ENCODE measurements around the gene SULT2B1.
"Not testable (repeated sequence)": the region's sequence is repeated elsewhere in the genome, so short reads cannot be mapped to it uniquely, and the experiment has no call there.

SULT2B1 gene

DNA sequence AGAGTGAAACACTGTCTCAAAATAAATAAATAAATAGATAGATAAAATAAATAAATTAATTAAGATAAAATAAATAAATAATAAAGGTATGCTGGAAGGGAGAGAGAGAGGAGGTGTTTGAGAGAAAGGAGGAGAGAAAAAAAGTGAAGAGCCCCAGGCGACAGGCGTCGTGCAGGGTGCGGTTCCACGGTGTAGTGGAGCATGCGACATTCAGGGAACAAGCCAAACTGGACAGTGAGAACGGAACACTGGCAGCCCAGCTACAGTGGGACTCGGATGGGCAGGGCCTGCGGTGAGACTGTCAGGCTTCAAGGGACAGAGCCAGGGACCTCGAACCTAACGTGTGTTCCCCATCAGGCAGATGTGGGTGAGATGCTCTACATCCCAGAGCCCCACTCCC, 9.4 kb downstream of the SULT2B1 start:
- DNase-seq = no peak

DNA sequence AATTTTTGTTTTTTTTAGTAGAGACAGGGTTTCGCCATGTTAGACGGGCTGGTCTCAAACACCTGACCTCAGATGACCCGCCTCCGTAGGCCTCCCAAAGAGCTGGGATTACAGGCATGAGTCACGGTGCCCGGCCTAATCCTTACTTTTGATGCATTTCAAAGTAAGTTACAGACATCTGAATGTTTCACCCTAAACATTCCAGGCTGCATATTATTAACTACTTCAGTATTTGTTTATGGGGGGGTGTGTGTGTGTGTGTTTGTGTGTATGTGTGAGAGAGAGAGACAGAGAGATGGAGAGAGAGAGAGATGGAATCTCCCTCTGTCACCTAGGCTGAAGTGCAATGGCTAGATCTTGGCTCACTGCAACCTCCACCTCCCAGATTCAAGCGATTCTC, 13.1 kb downstream of the SULT2B1 start:
- no peak for DNase-seq

DNA sequence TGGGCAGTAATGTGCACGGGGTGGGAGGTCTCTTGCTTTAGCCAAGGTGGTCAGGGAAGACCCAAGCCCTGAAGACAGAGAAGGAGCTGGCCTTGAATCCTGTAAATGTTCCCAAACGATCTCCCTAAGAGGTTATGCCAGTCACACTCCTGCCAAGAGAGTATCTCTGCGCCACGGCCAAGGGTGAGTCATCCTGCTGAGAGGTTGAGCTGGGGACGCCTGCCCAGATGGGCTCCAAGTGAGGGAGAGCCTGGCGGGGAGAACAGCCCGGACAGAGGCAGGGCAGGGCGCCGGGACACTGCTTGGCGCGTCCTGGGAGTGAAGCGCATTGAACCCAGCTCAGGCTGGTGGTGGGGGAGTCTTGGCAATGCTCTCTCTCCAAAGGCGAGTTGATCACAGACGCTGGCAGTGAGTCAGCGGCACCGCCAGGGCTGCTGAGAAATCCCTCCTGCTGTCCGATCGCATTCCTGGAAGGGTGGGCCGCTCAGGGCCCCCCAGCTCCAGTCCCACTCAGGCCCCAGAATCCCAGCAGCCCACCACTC, 16.4 kb downstream of the SULT2B1 start:
- peak; percentile 82 for DNase-seq

DNA sequence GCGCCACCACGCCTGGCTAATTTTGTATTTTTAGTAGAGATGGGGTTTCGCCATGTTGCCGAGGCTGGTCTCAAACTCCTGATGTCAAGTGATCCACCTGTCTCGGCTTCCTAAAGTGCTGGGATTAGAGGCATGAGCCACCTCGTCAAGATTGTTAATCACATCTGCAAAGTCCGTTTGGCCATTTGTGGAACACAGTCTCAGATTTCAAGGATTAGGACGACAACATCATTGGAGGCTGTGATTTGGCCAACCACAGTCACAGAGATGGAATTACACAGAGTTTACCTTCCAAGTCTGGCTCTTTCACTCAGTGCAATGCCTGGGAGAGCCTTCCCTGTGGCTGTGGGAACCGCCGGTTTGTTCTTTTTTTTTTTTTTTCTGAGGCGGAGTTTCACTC, 17.8 kb downstream of the SULT2B1 start:
- DNase-seq = peak; percentile 23

DNA sequence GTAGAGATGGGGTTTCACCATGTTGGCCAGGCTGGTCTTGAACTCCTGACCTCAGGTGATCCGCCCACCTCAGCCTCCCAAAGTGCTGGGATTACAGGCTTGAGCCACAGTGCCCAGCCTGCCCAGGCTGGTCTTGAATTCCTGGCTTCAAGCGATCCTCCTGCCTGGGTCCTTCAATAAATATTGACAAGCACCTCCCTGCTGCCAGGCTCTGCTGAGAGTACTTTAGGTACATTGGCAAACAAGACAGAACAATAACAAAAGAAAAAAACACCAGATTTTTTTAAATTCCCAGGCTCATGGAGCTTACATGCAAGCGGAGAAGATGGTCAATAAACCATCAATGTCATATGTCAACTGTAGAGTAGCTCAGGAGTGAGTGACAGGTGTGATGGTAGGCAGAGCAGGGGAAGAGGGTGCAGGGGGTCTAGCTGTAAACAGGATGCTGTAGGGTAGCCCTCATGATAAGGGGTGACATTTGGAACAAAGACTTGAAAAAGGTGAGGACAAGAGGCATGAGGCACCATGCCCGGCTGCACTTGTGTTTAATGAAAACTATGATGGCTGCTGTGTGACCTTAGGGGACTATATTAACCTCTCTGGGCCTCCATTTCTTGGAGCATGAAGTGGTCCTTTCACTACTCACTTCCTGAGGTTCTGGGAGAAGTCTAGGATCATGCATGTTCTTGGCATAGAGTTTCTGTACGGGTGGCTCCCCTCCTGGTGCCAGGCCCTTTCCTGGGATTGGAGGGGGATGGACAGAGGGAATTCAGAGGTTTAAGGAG, 19.6 kb downstream of the SULT2B1 start:
- peak; percentile 90 for DNase-seq

DNA sequence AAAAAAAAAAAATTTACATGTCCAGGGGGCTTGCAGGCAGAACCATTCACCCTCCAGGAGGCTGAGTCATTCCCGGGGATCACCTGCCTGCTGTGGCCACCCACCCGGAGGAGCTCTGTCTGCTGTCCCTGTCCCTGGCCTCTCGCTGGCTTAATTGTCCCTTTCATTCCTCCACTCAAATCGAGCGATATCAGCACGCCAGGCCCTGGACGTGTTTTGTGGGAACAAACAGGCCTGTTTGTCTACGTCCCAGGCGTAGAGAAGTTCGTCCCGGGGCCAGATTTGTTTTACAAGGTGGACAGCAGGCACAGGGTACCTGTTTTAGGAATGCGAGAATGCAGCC, 21.2 kb downstream of the SULT2B1 start:
- no peak for DNase-seq

DNA sequence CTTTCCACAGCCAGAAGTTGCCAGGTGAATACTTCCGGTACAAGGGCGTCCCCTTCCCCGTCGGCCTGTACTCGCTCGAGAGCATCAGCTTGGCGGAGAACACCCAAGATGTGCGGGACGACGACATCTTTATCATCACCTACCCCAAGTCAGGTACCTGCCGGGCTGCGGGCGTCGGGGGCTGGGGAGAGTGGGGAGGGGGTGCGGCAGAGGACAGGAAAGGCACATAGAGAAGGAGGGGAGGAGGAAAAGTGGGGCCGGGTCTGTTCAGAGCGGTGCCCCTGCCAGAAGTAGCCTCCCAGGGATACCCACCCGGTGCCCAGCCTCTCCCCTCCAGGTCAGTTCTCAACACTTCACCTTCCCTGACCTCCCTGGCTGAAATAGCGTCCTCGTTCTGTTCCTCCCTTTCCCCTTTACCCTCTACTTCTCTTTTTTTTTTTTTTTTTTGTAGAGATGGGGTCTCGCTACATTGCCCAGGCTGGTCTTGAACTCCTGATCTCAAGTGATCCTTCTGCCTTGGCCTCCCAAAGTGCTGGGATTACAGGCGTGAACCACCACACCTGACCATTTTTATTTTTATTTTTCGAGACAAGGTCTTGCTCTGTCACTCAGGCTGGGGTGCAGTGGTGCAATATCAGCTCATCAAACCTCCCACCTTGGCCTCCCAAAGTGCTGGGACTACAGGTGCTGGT, 24.1 kb downstream of the SULT2B1 start:
- DNase-seq = no peak

DNA sequence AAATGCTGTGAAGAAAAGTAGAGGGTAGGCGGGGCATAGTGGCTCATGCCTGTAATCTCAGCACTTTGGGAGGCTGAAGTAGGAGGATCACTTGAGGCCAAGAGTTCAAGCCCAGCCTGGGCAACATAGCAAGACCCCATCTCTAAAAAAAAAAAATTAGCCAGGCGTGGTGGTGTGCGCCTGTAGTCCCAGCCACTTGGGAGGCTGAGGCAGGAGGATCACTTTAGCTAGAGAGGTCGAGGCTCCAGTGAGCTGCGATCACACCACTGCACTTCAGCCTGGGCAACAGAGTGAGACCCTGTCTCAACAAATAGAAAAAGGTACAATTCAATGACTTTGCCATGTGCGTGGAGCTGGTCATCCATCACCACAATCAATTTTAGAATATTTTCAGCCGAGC, 25.9 kb downstream of the SULT2B1 start:
- not testable (repeated sequence) for DNase-seq

DNA sequence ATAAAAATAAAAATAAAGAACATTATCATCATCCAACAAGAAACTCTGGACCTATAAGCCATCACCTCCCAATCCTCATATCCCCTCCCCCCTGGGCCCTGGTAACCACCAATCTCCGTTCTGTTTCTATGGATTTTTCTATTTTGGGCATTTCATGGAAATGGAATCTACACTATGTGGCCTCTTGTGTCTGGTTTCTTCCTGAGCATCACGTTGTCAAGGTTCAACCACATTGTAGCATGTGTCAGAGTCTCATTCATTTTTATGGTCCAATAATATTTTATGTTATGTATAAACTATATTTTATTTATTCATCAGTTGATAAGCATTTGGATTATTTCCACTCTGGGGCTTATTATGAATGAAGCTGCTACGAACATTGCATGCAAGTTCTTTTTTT, 26.9 kb downstream of the SULT2B1 start:
- no peak for DNase-seq

DNA sequence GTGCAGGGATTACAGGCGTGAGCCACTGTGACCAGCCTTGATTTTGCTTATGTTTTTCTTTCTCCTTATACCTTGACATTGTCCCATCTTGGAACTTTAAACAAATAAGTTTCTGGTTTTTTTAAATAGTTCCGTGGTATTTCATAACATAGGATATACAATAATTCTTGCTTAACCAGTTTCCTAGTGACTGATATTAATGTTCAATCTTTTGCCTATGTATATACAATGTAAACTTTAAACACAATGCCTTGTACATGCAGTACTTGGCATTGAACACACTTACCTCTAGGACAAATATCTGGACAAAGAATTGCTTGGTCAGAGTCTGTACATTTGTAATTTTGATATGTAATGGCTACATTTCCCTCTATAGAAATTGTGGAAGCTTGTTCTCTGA, 30.2 kb downstream of the SULT2B1 start:
- no peak for DNase-seq

DNA sequence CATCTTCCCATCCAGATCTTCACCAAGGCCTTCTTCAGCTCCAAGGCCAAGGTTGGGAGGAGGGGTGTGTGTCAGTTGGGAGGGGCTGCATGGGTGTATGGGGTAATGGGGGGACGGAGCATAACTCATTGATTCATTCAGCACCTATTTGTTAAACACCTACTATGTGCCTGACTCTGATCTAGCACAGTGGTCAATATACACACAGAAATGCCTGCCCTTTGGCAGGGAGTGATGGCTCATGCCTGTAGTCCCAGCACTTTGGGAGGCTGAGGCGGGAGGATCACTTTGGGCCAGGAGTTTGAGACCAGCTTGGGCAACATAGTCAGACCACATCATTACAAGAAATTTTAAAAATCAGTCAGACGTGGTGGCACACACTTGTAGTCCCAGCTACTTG, 35.4 kb downstream of the SULT2B1 start:
- DNase-seq = no peak

DNA sequence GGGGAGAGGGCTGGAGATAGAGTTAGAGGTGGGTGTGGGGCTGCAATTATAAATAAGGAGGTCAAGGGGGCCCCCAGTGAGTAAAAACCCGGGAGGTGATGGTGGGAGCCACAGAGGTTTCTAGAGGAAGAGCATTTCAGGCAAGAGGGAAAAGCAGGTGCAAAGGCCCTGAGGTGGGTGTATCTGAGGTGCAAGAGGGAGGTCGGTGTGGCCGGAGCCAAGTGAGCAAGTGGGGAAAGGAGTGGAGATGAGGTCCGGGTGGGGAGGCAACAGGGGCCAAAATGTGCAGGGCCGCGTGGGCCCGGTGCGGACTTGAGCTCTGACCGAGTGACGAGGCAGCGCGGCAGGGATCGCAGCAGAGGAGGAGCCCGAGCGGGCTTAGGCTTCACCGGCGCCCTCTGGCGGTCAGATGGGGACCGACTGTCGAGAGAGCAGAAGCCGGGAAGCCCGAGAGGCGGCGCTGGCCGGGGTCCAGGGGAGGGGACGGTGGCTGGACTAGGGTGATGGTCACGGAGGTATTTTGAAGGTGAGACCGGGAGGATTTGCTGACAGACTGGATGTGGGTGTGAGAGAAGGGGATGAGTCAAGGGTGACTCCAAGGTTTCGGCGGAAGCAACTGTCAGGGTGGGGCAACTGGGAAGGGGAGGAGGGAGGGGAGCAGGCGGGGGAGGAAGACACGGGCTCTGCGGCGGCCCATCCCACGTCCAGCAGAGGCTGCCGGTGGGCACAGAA, 36.9 kb downstream of the SULT2B1 start:
- peak; percentile 82 for DNase-seq

DNA sequence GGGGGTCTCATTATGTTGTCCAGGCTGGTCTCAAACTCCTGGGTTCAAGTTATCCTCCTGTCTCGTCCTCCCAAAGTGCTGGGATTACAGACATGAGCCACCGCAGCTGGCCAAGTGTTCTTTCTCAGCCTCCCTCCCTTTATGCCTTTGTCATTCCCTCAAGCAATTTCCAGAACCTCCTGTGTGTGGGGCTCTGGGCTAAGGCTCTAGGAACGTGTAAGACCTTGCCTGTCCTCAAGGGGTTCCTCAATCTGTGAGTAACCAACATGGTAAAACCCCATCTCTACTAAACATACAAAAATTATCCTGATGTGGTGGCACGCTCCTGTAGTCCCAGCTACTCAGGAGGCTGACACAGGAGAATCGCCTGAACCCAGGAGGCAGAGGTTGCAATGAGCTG, 39.0 kb downstream of the SULT2B1 start:
- no peak for DNase-seq

DNA sequence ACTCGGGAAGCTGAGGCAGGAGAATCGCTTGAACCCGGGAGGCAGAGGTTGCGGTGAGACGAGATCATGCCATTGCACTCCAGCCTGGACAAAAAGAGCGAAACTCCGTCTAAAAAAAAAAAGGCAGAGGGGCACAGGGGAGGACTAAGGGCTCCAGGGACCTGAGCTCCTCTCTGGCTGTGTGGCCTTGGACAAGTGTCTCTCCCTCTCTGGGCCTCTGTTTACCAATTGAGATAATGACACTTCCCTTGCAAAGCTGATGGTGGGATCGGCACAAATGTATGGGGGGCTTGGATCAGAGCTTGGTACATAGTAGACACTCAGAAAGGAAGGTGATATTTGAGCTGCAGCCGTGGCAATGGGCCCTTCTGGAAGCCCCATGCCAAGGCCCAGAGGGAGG, 43.2 kb downstream of the SULT2B1 start:
- DNase-seq = no peak

DNA sequence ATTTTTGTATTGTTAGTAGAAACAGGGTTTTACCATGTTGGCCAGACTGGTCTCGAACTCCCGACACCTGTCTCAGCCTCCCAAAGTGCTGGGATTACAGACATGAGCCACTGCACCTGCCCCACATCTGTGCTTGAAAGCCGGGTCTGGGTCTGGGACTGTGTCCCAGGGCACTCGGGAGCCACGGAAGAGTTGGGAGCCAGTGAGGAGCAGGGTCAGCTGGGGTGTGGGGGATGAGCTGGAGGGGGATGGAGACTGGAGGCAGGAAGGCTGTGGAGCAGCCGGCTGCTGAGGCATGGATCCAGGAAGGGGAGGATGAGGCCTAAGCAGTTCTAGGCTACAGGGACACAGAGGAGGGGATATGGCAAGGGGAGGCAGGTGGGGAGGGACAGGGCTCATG, 43.9 kb downstream of the SULT2B1 start:
- no peak for DNase-seq

DNA sequence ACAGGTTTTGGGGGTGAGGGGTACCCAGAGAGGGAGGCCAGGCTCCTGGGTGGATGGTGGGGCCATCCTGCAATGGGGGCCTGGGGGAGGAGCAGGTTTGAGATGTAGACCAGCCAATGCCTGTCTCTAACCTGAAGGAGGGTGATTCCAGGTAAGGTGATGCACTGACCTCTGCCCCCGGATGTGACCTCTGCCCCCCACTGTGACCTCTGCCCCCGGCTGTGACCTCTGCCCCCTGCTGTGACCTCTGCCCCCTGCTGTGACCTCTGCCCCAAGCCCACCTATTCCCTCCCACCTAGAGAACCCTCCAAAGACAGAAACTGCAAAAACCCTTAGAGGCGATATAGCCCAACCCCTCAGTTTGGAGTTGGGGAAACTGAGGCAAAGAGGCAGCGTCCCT, 44.3 kb downstream of the SULT2B1 start:
- DNase-seq = no peak

DNA sequence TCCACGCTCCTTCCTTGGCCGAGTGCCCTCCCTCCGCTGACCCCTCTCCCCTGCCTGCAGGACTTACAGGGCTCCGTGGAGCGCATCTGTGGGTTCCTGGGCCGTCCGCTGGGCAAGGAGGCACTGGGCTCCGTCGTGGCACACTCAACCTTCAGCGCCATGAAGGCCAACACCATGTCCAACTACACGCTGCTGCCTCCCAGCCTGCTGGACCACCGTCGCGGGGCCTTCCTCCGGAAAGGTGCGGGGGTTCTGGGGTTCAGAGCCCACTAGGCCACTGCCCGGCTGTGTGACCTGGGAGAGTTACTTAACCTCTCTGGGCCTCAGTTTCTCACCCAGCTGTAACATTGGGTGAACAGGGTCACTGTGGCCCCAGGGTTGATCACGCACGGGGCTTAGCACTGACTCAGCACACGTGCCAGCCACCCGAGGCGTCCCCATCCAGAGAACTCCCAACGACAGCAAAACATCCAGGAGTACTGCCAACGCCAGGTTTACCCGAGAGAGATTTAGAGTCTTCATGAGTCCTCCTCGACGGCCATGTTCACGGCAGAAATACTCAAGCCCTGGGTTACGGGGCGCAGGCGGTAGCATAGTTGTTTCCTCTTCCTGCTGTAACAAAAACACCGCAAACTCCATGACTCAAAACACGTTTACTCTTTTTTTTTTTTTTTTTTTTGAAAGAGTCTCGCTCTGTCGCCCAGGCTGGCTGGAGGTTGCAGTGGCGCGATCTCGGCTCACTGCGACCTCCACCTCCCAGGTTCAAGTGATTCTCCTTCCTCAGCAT, 44.9 kb downstream of the SULT2B1 start:
- no peak for DNase-seq

DNA sequence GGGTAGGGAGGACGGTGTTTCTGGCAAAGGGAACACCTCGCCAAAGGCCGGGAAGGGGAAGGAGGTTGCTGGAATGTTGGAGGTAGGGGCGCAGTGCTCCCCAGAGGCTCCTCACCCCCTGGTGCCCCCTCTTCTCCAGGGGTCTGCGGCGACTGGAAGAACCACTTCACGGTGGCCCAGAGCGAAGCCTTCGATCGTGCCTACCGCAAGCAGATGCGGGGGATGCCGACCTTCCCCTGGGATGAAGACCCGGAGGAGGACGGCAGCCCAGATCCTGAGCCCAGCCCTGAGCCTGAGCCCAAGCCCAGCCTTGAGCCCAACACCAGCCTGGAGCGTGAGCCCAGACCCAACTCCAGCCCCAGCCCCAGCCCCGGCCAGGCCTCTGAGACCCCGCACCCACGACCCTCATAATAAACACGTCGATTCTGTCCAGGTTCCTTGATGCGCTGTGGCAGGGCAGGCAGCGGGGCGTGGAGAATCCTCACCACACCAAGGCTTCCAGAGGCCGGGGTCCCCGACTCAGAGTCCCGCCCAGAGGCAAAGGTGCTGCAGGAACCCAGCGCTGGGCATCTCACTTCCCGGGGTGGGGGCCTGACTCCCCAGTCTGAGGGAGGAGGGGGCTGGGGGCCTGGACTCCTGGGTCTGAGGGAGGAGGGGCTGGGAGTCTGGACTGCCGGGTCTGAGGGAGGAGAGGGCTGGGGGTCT, 47.2 kb downstream of the SULT2B1 start:
- DNase-seq = no peak

DNA sequence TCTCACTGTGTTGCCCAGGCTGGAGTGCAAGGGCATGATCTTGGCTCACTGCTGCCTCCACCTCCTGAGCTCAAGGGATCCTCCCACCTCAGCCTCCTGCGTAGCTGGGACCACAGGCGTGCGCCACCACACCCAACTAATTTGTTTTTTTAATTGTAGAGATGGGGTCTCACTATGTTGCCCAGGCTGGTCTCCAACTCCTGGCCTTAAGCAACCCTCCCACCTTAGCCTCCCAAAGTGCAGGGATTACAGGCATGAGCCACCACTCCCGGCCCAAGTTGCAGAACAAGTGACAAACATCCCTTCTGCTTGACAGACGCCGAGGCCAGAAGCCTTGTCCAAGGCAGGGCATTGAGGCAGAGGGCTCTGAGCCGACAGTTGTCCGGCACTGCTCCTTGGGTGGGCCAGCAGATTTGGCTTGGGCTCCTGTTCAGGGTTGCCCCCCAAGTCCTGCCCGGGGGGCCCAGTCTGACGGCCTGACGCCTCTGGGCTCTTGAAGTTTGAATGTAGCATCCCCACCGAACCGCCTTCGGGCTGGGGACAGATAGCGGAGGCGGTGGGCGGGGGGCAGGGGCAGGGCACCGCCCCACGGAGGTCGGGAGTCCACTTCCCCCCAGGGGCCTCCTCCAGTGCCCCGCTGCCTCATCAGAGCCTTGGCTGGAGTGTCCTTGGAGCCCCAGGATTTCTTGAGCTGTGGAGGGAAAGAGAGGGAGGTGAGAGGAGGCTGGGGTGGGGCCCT, 48.9 kb downstream of the SULT2B1 start:
- no peak for DNase-seq

DNA sequence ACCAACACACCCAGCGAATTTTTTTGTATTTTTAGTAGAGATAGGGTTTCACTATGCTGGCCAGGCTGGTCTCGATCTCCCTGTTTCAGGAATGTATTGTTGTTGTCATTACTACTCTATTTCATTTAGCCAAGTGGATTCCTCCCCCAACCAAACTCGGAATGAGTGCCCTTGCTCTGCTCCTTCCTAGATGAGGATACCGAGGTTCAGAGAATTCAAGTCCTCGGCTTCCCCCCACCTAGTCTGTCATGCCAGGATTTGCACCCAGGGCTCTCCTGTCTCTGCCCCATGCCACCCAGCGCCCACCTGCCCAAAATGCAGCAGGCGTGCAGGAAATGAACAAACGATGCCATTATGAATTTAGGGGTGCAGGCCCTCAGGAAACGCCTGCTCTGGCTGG, 51.0 kb downstream of the SULT2B1 start:
- DNase-seq = no peak

DNA sequence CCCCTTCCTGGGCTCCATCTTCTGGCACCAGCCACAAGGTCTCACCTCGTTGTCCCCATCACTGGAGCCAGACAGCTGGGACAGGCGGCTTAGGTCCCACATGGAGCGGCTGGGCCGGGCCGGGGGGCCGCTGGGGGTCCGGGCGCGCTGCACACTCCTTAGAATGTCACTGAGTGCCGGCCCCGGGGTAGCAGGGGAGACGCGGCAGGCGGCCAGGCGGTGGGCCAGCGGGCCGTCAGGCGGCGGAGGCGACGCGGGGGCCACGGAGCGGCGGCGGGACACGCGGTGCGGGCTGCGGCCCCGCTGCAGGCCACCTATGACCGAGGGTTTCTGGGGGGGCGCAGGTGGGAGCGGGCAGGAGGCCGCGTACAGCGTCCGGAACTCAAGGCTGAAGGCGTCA, 51.5 kb downstream of the SULT2B1 start:
- DNase-seq = no peak

DNA sequence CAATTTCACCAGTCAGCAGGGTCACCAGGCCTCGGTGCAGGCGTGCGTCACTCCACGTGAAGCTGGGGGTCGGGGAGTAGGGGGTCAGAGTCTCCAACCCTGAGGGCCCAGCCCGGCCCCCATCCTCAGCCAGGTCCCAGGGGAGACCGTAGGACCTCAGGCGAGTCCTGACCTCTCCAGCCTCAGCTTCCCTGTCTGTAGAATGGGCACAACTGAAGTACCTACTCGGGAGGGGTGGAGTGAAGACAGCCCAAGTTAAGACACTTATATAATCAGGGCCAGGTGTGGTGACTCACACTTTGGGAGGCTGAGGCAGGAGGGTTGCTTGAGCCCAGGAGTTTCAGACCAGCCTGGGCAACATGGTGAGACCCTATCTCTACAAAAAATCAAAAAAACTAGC, 51.9 kb downstream of the SULT2B1 start:
- no peak for DNase-seq
